SIG-M5 treated with dmso at 0.1 percent for 504 hours (cell line): Measurements from ENCODE around the gene CLDN8.

Experiments
- DNase-seq: peaks from one replicate; lab custom pipeline; 2025; ENCODE audit not compliant: unreplicated experiment; lab: John Stamatoyannopoulos, UW

The CLDN8 gene

GRCh38 chr21:30216041-30216723 is at the start of gene CLDN8:
Gene CLDN8, minus strand, starts transcription at chr21:30216097. Its CDS starts 172 bp downstream, at chr21:30215925.
- no peak for DNase-seq

DNA sequence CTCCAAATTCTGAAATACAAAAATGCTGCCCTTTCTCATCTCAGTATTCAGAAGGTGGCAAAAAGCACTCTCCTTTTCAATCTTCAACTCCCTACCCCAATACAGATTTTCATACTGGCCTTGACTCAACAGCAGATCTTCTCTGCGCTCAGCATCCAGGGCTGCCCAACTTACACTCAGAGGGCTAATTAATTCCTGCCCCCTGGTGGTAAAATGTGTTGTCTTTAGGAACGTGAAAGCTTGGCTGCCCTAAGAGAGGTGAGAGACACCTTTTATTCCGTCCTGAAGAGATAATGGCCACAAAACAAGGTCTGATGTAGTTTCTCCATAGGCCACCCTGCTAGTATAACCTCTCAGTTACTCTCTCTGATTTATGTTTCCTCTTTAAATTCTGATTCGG is 41.9 kb upstream of the CLDN8 start:
- DNase-seq = peak; percentile 12

DNA sequence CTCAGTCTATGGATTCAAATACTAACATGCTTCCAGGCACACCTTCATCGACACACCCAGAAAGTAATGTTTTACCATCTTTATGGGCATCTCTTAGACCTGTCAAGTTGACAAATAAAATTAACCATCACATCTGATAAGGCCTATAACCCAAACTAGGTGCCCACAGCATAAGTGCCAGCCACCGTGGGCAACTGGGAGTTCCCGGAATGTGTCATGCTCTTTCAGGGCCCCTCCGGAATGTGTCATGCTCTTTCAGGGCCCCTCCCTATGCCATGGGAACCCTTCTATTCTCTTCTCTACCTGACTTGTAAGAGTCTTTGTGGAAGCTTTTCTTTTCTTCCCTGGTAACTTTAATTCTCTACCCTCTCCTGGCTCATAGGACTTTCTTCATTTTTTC is 40.2 kb upstream of the CLDN8 start:
- no peak for DNase-seq

- no peak for DNase-seq
Observed at GRCh38 chr21:30255679-30256078, 39.8 kb upstream of the CLDN8 start.

- DNase-seq = no peak
Observed at GRCh38 chr21:30251781-30252180, 35.9 kb upstream of the CLDN8 start.

DNA sequence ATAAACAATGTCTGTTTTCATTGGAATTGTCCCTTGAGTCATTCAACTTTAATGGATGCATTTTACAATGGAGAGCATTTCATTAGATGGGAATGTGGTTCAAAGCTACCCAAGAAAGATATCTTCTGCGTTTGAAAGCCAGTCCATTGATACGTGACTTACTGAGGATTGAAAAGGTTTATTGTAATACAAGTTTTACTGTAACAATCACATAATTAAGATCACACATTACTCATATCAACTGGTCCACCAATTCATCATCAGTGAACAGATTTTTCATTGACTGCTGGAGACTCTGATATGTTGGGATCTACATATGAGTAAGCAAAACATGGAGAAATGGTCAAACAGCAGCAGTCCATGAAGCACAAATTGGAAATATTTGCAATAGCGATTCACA is 34.0 kb upstream of the CLDN8 start:
- no peak for DNase-seq

DNA sequence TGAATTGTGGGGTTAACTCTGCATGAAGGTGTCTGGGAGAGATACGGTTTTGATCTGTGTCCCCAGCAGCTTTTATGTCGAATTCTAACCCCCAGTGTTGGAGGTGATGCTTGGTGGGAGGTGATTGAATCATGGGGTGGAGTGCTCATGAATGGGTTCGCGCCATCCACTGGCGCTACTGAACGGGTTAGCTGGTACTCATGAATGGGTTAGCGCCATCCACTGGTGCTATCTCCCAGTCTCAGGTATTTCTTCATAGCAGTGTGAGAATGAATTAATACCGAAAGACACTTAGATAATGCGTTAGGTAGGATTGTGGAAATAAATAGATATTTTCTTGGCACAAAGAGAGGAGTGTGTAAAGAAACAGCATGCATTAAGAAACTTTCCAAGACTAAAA is 32.9 kb upstream of the CLDN8 start:
- no peak for DNase-seq

DNA sequence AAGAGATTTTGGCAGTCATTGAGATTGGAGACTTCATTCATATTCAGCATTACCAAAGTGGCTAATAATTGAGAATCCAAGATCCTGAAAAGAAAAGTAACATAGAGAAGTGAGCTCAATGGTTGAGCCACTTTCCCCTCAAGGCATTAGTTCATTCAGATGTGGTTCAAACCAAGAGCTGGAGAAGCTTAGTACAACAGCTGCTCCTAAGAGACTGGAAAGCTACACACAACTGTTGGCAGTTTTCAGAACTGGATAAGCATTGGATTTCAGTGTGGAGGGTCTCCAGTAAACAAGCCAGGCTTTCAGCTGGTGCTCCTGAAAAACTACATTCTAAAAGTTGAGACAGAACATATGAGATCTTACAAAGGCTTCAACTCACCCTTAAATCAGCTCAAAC is 29.2 kb upstream of the CLDN8 start:
- DNase-seq = no peak

- DNase-seq = no peak
Observed at GRCh38 chr21:30243691-30244090, 27.8 kb upstream of the CLDN8 start.

DNA sequence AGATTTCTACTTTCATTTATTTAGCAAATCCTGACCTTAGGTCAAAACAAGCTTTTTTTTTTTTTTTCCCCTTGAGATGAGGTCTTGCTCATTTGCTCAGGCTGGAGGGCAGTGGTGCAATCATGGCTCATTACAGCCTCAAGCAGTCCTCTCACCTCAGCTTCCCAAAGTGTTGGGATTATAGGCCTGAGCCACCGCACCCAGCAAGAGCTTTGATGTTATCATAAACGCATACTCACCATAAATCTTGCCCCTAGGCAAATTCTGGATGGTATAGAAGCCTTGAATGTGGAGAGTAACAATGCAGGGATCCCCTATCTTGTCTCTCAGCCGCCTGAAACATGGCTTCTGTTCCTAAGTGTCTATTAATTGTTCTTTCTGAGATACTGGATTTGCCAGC is 24.8 kb upstream of the CLDN8 start:
- DNase-seq = no peak

DNA sequence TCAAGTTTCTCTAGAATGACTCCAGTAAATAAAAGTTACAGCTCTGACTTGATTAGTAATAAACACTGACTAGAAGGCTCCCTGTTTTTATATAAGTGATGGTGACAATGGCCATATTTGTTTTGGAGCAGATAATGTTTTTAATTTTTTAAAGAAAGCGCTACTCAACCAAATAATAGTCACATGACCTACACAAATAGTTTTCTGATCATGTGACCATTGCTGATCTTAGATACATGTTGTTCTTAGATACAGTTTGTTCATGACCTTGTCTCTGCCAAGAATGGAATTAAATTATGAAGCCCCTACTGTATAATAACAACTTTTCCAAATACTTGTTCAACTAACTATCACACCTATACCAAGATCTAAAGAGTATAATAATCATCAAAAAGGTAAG is 22.3 kb upstream of the CLDN8 start:
- DNase-seq = no peak

- DNase-seq = no peak
Observed at GRCh38 chr21:30234643-30235042, 18.7 kb upstream of the CLDN8 start.

DNA sequence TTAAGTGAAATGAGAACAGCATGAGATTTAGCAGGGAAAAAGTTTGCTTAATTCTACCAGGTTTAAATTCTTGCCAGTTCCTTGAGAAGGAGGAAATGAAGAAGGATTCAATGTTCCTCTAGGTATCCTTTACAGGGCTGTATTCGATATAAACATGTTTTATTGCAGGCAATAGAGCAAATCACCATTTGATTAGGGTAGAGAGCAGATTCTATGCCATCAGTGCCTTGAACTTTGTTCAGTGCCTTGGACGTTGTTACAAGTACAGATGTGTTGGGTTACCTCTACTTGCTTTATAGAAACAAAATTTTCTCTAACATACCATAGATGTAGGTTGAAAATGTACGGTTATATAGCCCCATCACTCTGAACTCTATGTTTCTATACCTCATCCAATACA is 18.2 kb upstream of the CLDN8 start:
- no peak for DNase-seq

- DNase-seq = no peak
Observed at GRCh38 chr21:30233228-30234020, 17.5 kb upstream of the CLDN8 start.

GRCh38 chr21:30232011-30232410 is 16.1 kb upstream of the CLDN8 start:
- DNase-seq = no peak

- peak; percentile 72 for DNase-seq
Observed at GRCh38 chr21:30227633-30228404, 11.9 kb upstream of the CLDN8 start.

DNA sequence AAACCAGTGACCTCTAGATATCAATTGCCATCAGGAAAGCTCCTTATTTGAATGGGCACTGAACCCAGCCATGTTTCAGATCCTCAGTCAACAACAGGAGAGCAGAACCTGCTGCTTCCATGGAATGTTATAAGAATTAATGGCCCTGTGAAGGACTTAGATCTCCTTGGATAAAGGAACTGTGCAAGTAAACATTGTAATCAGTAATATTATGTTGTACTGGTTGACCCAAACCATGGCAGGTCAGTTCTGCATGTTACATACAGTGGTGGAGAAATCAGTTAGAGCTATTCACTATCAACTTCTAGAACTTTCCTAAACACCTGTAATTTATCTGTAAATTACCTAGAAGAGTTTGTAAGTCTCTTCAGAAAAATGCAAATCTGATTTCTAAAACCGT is 11.2 kb upstream of the CLDN8 start:
- no peak for DNase-seq

DNA sequence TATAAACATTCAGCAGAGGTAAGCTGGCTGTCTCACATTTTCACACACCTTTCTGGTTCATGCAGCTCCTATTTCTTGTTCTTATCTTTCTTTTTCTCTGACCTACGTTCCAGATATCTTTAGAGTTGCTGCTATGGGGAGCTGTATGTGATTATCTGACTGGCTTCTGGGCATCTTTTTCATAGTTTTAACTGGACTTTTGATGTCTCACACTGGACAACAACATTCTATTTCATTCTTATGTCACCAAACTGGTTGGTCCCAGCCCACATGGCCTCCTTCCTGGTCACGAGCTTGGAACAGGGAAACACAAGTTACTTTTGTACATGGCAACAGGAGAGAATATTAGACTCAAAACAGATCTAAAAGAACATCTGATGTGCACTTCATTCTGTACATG is 7.7 kb upstream of the CLDN8 start:
- DNase-seq = no peak

DNA sequence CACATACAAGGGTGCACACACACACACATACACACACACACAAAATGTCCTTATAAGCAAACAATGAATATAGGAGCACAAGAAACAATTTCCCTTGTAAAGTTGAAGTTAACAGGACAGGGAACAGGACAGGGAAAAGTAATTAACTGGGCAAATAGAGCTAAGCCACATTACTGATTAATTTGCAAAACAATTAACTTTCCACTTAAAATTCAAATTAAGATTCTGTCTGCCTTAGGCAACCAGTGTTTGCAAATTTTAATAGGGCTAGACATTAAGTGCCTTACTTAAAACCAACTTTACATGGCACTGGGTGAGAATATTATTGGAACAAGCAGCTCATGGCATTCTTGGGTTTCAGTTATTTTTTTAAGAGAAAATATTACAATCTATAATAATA is 6.8 kb upstream of the CLDN8 start:
- DNase-seq = no peak

DNA sequence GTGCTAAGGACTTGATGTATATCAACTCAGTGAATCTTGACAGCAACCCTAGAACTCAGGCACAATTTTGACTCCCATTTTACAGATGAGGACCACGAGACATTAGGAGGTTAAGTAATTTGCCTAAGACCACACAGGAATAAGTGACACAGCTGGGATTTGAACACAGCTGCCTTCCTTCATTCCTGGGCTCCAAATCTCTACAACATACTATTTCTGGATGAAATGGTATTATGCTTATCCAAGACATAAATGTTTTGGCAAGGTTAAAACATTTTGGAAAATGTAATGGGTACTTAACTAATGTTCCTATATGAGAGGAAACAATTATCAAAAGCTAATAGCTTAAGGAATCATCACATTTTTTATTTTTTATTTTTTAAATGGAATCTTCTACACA is 4.8 kb downstream of the CLDN8 start:
- DNase-seq = no peak

DNA sequence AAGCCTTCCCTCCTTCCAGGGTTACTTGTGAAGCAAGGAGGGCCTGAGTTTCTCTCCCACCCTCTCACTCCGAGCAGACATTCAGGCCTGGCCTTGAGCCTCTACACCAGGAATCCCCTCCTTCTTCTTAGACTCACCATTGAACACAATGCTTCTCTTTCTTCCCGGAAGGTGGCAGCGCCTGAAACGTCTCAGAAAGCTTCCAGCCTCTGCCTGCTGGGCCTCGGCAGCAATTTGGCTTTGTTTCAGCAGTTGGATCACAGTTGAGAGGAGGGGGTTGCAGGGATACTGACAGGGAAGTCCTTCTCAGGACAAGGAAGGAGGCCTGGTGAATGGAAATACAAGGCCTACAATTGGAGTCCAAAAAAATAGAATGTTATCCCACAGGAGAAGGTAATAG is 6.3 kb downstream of the CLDN8 start:
- DNase-seq = no peak

DNA sequence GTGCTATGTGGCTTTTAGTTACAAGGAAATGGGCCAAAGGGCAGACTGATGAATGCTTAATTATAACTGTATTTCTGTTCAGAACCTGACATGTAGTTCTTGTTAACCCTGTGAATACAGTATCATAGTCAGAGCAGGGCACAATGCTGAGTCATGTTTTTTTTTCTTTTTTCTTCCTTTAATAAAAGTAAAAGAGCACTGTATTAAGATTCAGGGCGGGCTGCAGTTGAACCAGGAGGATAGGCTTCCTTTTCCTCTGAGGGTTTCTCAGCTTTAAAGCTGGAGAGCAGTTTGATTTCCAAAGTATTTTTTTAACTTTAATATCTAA is 8.7 kb downstream of the CLDN8 start:
- no peak for DNase-seq
